Loucy (cell line): ENCODE results near the gene METTL5.

Experiments
- EZH2phosphoT487 ChIP-seq: fragments of 200-600 bp; IDR thresholded peaks from 2 replicates; pipeline ENCODE4 v1.6.1; 2018; ENCODE audit warnings: antibody characterized with exemption, mild to moderate bottlenecking, moderate library complexity, borderline replicate concordance
- TF ChIP-seq, protein P1 (sequence below): fragments of 200-600 bp; sonication (generic); conservative IDR thresholded peaks from 2 replicates; pipeline ENCODE4 v1.5.1; 2014; ENCODE audit warnings: mild to moderate bottlenecking, antibody characterized with exemption, low read length

DNA sequence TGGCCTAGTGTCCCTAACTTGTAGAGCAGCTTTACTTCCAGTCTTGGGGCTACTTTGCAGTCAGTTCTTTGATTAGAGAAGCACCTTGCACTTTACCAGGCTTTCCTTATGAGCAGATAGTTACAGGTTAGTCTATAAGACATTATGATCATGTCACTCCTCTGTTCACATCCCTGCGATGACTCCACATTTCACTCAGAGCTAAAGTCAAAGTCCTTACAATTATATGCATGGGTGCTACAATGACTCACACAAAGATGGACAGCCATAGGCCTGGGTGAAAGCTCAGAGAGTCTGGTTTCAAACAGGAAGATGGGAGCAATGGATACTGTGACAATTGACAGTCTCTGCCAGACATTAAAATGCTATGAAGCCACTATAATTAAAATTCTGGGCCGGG lies 53.1 kb downstream of the METTL5 start:
- TF ChIP-seq EZH2phosphoT487 = no peak
- TF ChIP-seq, protein P1, sequence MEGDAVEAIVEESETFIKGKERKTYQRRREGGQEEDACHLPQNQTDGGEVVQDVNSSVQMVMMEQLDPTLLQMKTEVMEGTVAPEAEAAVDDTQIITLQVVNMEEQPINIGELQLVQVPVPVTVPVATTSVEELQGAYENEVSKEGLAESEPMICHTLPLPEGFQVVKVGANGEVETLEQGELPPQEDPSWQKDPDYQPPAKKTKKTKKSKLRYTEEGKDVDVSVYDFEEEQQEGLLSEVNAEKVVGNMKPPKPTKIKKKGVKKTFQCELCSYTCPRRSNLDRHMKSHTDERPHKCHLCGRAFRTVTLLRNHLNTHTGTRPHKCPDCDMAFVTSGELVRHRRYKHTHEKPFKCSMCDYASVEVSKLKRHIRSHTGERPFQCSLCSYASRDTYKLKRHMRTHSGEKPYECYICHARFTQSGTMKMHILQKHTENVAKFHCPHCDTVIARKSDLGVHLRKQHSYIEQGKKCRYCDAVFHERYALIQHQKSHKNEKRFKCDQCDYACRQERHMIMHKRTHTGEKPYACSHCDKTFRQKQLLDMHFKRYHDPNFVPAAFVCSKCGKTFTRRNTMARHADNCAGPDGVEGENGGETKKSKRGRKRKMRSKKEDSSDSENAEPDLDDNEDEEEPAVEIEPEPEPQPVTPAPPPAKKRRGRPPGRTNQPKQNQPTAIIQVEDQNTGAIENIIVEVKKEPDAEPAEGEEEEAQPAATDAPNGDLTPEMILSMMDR = no peak
